Nephron progenitor cell (in vitro differentiated cells): Measurements from ENCODE around the gene DUSP11.

Experiments
- DNase-seq: peaks from one replicate; pipeline ENCODE4 v3.0.0; 2021
- H3K27ac Mint-ChIP-seq: 2 replicates; pipeline ENCODE4 v1.8.0; 2021; ENCODE audit warnings: mild to moderate bottlenecking, moderate library complexity, mixed read lengths
- H3K27me3 Mint-ChIP-seq: 2 replicates; pipeline ENCODE4 v1.8.0; 2021; ENCODE audit warnings: mild to moderate bottlenecking, low read depth, mixed read lengths; ENCODE audit not compliant: poor library complexity
- H3K36me3 Mint-ChIP-seq: 2 replicates; pipeline ENCODE4 v1.8.0; 2021; ENCODE audit warnings: low read depth, mixed read lengths
- H3K4me1 Mint-ChIP-seq: 2 replicates; pipeline ENCODE4 v1.8.0; 2021; ENCODE audit warnings: mixed read lengths
- H3K4me3 Mint-ChIP-seq: 2 replicates; pipeline ENCODE4 v1.8.0; 2021; ENCODE audit warnings: mild to moderate bottlenecking, moderate library complexity, mixed read lengths
- H3K9me3 Mint-ChIP-seq: 2 replicates; pipeline ENCODE4 v1.8.0; 2021; ENCODE audit warnings: mild to moderate bottlenecking, moderate library complexity, mixed read lengths
- TF ChIP-seq, protein P1 (sequence below): fragments of 200-600 bp; sonication (generic); IDR thresholded peaks from 2 replicates; pipeline ENCODE4 v1.5.0; 2021; ENCODE audit warnings: antibody characterized with exemption

Gene DUSP11

DNA sequence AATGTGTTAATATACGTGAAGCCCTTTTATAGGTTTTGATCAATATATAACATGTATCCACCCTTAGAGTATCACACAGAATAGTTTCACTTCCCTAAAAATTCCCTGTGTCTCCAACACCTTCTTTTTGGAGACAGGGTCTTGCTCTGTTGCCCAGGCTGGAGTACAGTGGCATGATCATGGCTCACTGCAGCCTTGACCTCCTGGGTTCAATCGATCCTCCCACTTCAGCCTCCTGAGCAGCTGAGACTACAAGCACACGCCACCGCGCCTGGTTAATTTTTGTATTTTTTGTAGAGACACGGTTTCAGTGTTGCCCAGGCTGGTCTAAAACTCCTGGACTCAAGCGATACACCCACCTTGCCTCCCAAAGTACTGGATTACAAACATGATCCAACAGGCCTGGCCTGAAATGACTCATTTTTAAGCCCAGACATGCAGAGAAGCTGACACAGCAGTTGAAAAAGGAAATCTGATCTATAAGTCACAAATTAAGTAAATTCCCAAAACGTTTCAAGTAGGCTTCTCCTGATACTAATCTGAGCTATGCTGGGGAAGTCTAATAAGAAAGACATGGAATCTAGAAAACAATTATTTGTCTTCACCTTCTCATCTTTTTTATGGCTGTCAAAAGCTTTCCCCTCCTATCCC lies 2.9 kb downstream of the DUSP11 start:
- H3K27me3 Mint-ChIP-seq, result no peaks in the 10 kb centered on the region
- H3K27ac Mint-ChIP-seq, result no peak overlapping the region
- no peaks in the 10 kb centered on the region for H3K9me3 Mint-ChIP-seq
- no peak for DNase-seq
- H3K4me3 Mint-ChIP-seq, result no peak overlapping the region
- TF ChIP-seq, protein P1, sequence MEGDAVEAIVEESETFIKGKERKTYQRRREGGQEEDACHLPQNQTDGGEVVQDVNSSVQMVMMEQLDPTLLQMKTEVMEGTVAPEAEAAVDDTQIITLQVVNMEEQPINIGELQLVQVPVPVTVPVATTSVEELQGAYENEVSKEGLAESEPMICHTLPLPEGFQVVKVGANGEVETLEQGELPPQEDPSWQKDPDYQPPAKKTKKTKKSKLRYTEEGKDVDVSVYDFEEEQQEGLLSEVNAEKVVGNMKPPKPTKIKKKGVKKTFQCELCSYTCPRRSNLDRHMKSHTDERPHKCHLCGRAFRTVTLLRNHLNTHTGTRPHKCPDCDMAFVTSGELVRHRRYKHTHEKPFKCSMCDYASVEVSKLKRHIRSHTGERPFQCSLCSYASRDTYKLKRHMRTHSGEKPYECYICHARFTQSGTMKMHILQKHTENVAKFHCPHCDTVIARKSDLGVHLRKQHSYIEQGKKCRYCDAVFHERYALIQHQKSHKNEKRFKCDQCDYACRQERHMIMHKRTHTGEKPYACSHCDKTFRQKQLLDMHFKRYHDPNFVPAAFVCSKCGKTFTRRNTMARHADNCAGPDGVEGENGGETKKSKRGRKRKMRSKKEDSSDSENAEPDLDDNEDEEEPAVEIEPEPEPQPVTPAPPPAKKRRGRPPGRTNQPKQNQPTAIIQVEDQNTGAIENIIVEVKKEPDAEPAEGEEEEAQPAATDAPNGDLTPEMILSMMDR, result no peak
- H3K4me1 Mint-ChIP-seq, result peaks cover 10% of the 10 kb centered on the region
- peaks cover 52% of the 10 kb centered on the region for H3K36me3 Mint-ChIP-seq

DNA sequence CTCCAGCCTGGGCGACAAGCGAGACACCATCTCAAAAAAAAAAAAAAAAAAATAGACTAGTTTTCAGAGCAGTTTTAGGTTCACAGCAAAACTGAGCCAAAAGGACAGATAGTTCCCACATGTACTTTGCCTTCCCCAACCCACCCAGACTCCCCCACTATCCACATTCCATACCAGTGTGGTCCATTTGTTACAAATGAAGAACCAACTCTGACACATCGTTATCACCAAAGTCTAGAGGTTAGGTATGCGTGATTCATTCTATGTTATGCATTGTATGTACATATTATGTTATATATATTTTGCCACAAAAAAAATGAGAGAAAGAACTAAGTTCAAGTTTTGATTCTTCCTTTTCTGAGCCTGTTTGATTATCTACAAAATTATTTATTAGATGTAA lies 3.5 kb downstream of the DUSP11 start:
- H3K36me3 Mint-ChIP-seq, result peaks cover 55% of the 10 kb centered on the region
- no peak overlapping the region for H3K27ac Mint-ChIP-seq
- no peak overlapping the region for H3K4me3 Mint-ChIP-seq
- TF ChIP-seq, protein P1, result no peak
- no peaks in the 10 kb centered on the region for H3K27me3 Mint-ChIP-seq
- H3K9me3 Mint-ChIP-seq, result no peaks in the 10 kb centered on the region
- no peak for DNase-seq
- peaks cover 10% of the 10 kb centered on the region for H3K4me1 Mint-ChIP-seq

DNA sequence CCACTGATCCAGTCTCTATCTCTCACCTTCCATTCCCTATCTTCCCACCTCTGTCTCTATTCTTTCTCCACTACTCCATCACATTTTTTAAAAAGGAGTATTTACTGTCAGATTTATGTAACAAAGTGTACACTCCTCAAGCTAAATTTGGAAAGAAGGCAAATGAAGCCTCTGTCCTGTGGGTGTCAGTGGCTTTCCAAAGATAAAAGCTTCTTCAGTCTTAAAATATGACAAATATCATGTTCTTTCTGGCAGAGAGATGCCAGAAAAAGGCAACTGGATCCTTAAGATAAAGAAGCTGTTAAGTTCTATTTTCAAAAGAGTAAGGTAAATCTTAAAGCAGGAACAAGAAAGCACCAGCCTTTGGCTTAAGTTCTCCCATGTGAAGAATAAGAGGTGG lies 7.1 kb downstream of the DUSP11 start:
- TF ChIP-seq, protein P1, result no peak
- Mint-ChIP-seq H3K4me1 (peaks cover 1% of the 10 kb centered on the region), H3K27me3 (no peaks in the 10 kb centered on the region), H3K4me3 (no peak overlapping the region), H3K36me3 (peaks cover 83% of the 10 kb centered on the region), H3K9me3 (no peaks in the 10 kb centered on the region), H3K27ac (no peak overlapping the region)
- DNase-seq, result no peak

DNA sequence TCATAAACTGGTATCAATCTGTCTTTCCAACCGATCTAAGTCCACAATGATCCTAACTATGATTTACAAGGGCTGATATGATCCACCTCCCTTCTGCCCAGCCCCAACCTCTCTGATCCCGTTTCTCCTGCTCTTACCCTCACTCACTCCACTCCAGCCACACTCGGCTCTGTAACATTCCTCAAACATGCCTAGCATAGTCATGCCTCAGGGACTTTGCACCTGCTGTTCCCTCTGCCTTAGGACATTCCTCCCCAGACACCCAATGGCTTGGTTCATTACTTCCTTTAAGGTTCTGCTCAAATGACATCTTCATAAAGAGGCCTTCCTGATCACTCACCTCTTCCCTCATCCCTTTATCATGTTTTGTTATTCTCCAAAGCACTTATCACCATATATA lies 9.2 kb downstream of the DUSP11 start:
- DNase-seq, result no peak
- TF ChIP-seq, protein P1, result no peak
- H3K9me3 Mint-ChIP-seq, result no peaks in the 10 kb centered on the region
- no peak overlapping the region for H3K4me3 Mint-ChIP-seq
- peaks cover 79% of the 10 kb centered on the region for H3K36me3 Mint-ChIP-seq
- H3K4me1 Mint-ChIP-seq, result no peaks in the 10 kb centered on the region
- no peak overlapping the region for H3K27ac Mint-ChIP-seq
- H3K27me3 Mint-ChIP-seq, result no peaks in the 10 kb centered on the region

DNA sequence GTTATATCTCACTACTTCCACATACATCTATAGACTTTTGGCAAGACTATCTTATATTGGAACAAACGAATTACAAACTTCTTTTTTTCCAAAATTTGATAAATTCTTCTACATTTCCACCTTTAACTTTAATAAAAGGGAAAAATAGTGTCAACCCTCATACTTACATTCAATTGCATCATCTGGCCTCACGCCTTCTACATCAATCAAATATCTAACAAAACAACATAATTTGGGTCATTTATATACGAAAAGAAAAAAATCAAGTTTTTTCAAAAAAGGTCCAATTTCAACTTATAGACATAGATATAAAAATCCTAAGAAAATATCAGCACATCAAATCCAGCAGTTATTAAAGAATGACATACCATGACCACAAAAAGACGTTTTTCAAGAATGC lies 12.9 kb downstream of the DUSP11 start:
- Mint-ChIP-seq H3K36me3 (peaks cover 71% of the 10 kb centered on the region), H3K4me3 (no peak overlapping the region)

DNA sequence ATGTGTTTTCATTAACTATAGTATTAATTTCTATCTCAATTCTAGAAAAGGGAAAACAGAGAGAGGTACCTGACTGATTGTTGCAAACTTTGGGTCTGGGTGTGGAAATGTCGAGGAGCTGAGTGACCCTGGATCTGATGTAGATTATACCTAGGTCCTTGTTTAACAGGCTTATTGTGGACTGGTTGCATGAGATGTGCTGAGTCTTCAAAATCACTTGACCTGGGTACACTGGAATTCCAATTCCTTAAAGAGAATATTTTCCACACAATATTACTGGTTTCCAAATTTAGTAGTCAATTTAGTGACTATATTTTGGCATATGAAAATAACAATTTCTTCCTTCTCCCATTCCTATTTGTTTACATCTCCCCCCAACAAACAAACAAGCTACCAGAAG lies 13.6 kb downstream of the DUSP11 start:
- H3K27ac Mint-ChIP-seq, result no peak overlapping the region
- H3K9me3 Mint-ChIP-seq, result no peaks in the 10 kb centered on the region
- no peaks in the 10 kb centered on the region for H3K27me3 Mint-ChIP-seq
- H3K36me3 Mint-ChIP-seq, result peaks cover 71% of the 10 kb centered on the region
- H3K4me3 Mint-ChIP-seq, result no peak overlapping the region
- DNase-seq, result no peak
- TF ChIP-seq, protein P1, result no peak
- H3K4me1 Mint-ChIP-seq, result no peaks in the 10 kb centered on the region

More for the DNA sequence above, 12.9 kb downstream of the DUSP11 start:
- Mint-ChIP-seq H3K4me1 (no peaks in the 10 kb centered on the region), H3K27me3 (no peaks in the 10 kb centered on the region), H3K27ac (no peak overlapping the region), H3K9me3 (no peaks in the 10 kb centered on the region)
- TF ChIP-seq, protein P1, result no peak
- DNase-seq, result no peak
